Upper lobe of left lung (tissue), 6 donors: ENCODE results near the gene SLC28A1. TPM values are rescaled to one million over a fixed set of nuclear protein-coding genes. Genes with fewer than 3 reads are reported as not detected.
A peak's percentile ranks its signal among the peaks of the same experiment; 100 is the strongest.

Experiments
- ATAC-seq, 2 donors: fragments of 200-7000 bp; cut with Tn5 transposase; one replicate each; pipeline ENCODE4 v1.9.1; 2022; ENCODE audit warnings: mild to moderate bottlenecking in 2 of 2, moderate library complexity in 2 of 2; ENCODE audit not compliant: low FRiP score in 2 of 2
- DNase-seq, 2 donors: peaks; one replicate each; pipeline ENCODE4 v3.0.0-alpha.2; 2019 to 2020
- H3K27ac ChIP-seq, 4 donors: fragments of 200-600 bp; sonication (generic); one replicate each; pipeline ENCODE4 v1.5.1; 2016 to 2019
- H3K27me3 ChIP-seq, 4 donors: fragments of 200-600 bp; sonication (generic); one replicate each; pipeline ENCODE4 v1.5.1; 2017 to 2019
- H3K36me3 ChIP-seq, 4 donors: fragments of 200-600 bp; sonication (generic); one replicate each; pipeline ENCODE4 v1.5.1; 2016 to 2019
- H3K4me1 ChIP-seq, 4 donors: fragments of 200-600 bp; sonication (generic); one replicate each; pipeline ENCODE4 v1.5.1; 2018 to 2019
- H3K4me3 ChIP-seq, 4 donors: fragments of 200-600 bp; sonication (generic); one replicate each; pipeline ENCODE4 v1.5.1; 2017 to 2019; ENCODE audit warnings: mild to moderate bottlenecking in 2 of 4, moderate library complexity in 1 of 4
- H3K9me3 ChIP-seq, 4 donors: fragments of 200-600 bp; sonication (generic); one replicate each; pipeline ENCODE4 v1.5.1; 2018 to 2019
- EP300 ChIP-seq, 4 donors: sonication (generic); formaldehyde crosslinking; IDR thresholded peaks; one replicate each; pipeline ENCODE4 v1.5.1; 2017; ENCODE audit warnings: antibody characterized with exemption in 4 of 4, control low read depth in 2 of 4
- POLR2A ChIP-seq, 4 donors: fragments of 450-650 bp; IDR thresholded peaks; one replicate each; pipeline ENCODE4 v1.5.1; 2016 to 2017; ENCODE audit warnings: antibody characterized with exemption in 4 of 4, mild to moderate bottlenecking in 2 of 4
- POLR2AphosphoS5 ChIP-seq, 2 donors: sonication (generic); formaldehyde crosslinking; IDR thresholded peaks; one replicate each; pipeline ENCODE4 v1.5.1; 2017; ENCODE audit warnings: antibody characterized with exemption in 2 of 2
- WGBS, 2 donors: methylation state at CpG; one replicate each; pipeline ENCODE4 v1.1.5; 2017 to 2018; 5-methylcytosine and 5-hydroxymethylcytosine counted together
- total RNA-seq, 6 donors: library from RNA; depleted of rRNA in 4 of 6; stranded (reverse); fragments of >200 nt in 4 of 6; gene quantifications; one replicate each; pipeline versions ENCODE4 v1.1.0 to v1.2.1, GENCODE V29; 2016 to 2021
- TF ChIP-seq, protein P1 (sequence below), 6 experiments: fragments of 450-650 bp in 4 of 6; fragments of 200-600 bp in 2 of 6; sonication (generic) in 2 of 6; IDR thresholded peaks; one replicate each; pipeline ENCODE4 v1.5.1; 2016 to 2019; ENCODE audit warnings: antibody characterized with exemption in 6 of 6
- donor health status: DM: no; HTN: no; CAD: no; lungs with moderate emphysema.
- donor health status: DM: no; HTN: yes; CAD: no; lungs with severe emphysema.

Gene SLC28A1
- total RNA-seq, result not detected

DNA sequence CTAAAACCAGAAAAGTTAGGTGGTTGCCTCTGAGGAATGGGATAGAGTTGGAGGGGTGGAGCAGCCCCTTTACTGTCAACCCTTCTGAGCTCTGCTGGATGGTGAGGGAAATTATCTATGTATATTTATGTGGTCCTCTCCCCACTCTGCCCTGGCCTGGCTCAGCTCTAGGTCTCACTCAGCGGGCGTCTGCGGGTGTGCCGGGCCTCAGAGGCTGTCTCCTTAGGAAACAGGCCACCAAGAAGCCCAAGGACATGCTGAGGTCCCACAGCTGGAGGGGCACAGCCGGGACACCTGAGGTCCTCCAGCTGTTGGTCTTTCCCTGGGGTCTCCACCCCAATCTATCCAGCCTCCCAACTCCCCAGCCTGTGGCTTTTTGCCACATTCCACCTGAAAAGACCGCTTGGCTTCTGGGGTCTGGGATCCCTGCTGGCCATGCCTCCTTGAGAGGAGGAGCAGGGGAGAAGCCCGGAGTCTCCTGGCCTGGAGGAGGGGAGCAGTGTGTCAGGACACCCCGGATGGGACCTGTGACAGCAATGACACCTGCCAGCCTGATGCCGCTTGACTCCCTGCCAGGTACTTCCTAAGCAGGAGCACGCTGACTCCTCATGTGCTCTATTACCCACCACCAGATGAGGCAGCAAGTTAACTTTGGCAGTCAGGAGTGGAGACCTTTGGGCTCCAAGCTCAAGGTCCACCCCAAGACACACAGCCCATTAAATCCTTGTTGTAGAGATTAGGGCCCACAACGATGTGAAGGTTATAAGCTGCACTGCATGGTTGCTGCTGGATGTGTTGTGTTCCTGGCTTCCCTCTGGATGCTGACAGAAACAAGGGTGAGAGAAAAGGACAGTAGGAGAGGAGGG lies at the start of gene SLC28A1:
TSS of gene SLC28A1 (plus strand) at position 747 of the 866 bp plus-strand sequence. CDS start 3,099 bp downstream, outside the sequence.
- H3K4me3 ChIP-seq, result no peak within 1 kb of the TSS
- no peaks in the 10 kb centered on the region for H3K27me3 ChIP-seq
- 72 to 82% methylated on average over 4 to 11 of the region's 11 CpGs for WGBS, 2 donors
- no peaks in the 10 kb centered on the region for H3K9me3 ChIP-seq
- no peaks in the 10 kb centered on the region for H3K36me3 ChIP-seq
- no peak within 1 kb of the TSS for H3K27ac ChIP-seq
- peak in 1 of 2 donors; percentile 23 for ATAC-seq
- DNase-seq, result peak in 1 of 2 donors; percentile 50
- H3K4me1 ChIP-seq, result no peaks in the 10 kb centered on the region
- TF ChIP-seq, protein P1, sequence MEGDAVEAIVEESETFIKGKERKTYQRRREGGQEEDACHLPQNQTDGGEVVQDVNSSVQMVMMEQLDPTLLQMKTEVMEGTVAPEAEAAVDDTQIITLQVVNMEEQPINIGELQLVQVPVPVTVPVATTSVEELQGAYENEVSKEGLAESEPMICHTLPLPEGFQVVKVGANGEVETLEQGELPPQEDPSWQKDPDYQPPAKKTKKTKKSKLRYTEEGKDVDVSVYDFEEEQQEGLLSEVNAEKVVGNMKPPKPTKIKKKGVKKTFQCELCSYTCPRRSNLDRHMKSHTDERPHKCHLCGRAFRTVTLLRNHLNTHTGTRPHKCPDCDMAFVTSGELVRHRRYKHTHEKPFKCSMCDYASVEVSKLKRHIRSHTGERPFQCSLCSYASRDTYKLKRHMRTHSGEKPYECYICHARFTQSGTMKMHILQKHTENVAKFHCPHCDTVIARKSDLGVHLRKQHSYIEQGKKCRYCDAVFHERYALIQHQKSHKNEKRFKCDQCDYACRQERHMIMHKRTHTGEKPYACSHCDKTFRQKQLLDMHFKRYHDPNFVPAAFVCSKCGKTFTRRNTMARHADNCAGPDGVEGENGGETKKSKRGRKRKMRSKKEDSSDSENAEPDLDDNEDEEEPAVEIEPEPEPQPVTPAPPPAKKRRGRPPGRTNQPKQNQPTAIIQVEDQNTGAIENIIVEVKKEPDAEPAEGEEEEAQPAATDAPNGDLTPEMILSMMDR (IDR thresholded peaks at IDR 0.05), result no peak
- TF ChIP-seq POLR2A (IDR thresholded peaks at IDR 0.05) (no peak), EP300 (IDR thresholded peaks at IDR 0.05) (no peak), POLR2AphosphoS5 (IDR thresholded peaks at IDR 0.05) (no peak)

DNA sequence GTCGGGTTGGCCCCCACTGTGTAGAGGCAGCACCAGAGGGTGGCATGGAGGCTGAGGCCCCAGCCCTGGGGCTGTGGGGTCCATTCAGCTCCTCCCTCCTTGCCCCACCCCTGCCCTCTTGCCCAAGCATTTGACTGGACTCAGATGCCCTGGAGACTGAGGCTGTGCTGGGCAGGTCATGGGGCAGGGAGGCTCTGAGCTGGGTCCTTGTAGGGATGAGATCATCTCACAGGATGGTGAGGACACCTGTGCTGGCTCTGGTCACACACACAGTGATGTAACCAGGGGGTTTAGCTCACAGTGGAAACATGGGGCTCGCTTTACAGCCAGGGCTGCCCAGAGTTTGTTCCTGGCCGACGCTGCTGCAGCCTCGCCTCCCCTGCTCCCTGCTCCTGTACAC lies 49.5 kb upstream of the SLC28A1 start:
- no peak for DNase-seq
- Histone ChIP-seq H3K4me3 (no peak overlapping the region), H3K27me3 (no peaks in the 10 kb centered on the region), H3K36me3 (peaks cover 0 to 8% (median 0%) of the 10 kb centered on the region in 4 donors), H3K27ac (no peak overlapping the region), H3K4me1 (peaks cover under 1 to 13% (median 9%) of the 10 kb centered on the region in 4 donors), H3K9me3 (no peaks in the 10 kb centered on the region)
- 86 to 100% methylated on average over 4 to 5 of the region's 5 CpGs for WGBS, 2 donors
- no peak for TF ChIP-seq EP300 (IDR thresholded peaks at IDR 0.05)
- no peak for TF ChIP-seq POLR2AphosphoS5 (IDR thresholded peaks at IDR 0.05)
- TF ChIP-seq, protein P1 (IDR thresholded peaks at IDR 0.05), result no peak
- TF ChIP-seq POLR2A (IDR thresholded peaks at IDR 0.05), result no peak
- ATAC-seq, result no peak

DNA sequence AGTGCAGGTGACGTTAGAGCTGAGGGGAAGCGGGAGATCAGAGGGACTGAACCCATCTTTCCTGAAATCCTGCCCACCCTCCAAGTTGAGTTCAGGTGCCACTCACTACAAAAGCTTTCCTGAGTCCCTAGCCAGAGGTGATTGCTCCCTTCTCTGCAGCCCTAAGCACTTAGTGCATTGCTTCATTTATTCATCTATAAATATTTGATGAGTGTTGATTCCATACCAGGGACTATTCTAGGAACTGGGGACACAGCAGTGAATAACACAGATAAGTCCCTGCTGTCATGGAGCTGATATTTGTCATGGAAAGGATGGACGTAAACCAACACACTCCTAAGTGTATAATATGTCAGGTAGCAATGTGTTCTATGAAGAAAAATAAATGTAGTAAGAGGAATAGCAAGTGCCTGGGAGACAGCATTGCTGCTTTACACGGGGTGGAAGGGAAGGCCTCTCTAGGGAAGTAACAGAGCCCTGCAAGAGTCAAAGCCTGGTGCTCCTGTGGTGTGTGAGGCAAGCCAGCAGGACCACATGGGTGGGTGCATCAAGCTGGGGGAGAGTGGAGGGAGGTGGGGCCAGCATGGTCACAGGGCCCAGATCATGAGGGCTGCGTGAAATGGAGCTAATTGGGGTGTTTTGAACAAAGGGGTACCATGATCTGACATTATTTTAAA lies 48.7 kb upstream of the SLC28A1 start:
- H3K4me1 ChIP-seq, result peaks cover 9 to 21% (median 18%) of the 10 kb centered on the region in 4 donors
- no peaks in the 10 kb centered on the region for H3K9me3 ChIP-seq
- ATAC-seq, result no peak
- TF ChIP-seq, protein P1 (IDR thresholded peaks at IDR 0.05), result no peak
- TF ChIP-seq EP300 (IDR thresholded peaks at IDR 0.05) (no peak), POLR2A (IDR thresholded peaks at IDR 0.05) (no peak), POLR2AphosphoS5 (IDR thresholded peaks at IDR 0.05) (no peak)
- no peak overlapping the region for H3K4me3 ChIP-seq
- H3K27me3 ChIP-seq, result no peaks in the 10 kb centered on the region
- no peak for DNase-seq
- WGBS, 2 donors, result 69 to 78% methylated on average over 5 of the region's 5 CpGs
- H3K36me3 ChIP-seq, result peaks cover 0 to 8% (median 0%) of the 10 kb centered on the region in 4 donors
- peak overlapping the region in 1 of 4 donors; percentile 26 for H3K27ac ChIP-seq

GRCh38 chr15:84836844-84837243 lies 47.6 kb upstream of the SLC28A1 start:
- Histone ChIP-seq H3K27me3 (no peaks in the 10 kb centered on the region), H3K4me3 (no peak overlapping the region), H3K27ac (peak overlapping the region in 1 of 4 donors; percentile 44), H3K36me3 (peaks cover 0 to 8% (median 0%) of the 10 kb centered on the region in 4 donors), H3K4me1 (peaks cover 16 to 30% (median 23%) of the 10 kb centered on the region in 4 donors), H3K9me3 (no peaks in the 10 kb centered on the region)
- WGBS, 2 donors, result 68 to 87% methylated on average over 1 of the region's 1 CpG
- ATAC-seq (peak in 1 of 2 donors; percentile 13), DNase-seq (no peak)
- TF ChIP-seq EP300 (IDR thresholded peaks at IDR 0.05) (peak in 1 of 4 donors; percentile 34), POLR2A (IDR thresholded peaks at IDR 0.05) (no peak), POLR2AphosphoS5 (IDR thresholded peaks at IDR 0.05) (peak in 1 of 2 donors; percentile 18)

- 95 to 98% methylated on average over 14 to 23 of the region's 23 CpGs for WGBS, 2 donors
- no peak overlapping the region for H3K4me3 ChIP-seq
- peaks cover 0 to 8% (median 0%) of the 10 kb centered on the region in 4 donors for H3K36me3 ChIP-seq
- peak in 1 of 2 donors; percentile 75 for DNase-seq
- no peaks in the 10 kb centered on the region for H3K9me3 ChIP-seq
- TF ChIP-seq POLR2A (IDR thresholded peaks at IDR 0.05), result no peak
- no peak for TF ChIP-seq POLR2AphosphoS5 (IDR thresholded peaks at IDR 0.05)
- TF ChIP-seq, protein P1 (IDR thresholded peaks at IDR 0.05), result no peak
- TF ChIP-seq EP300 (IDR thresholded peaks at IDR 0.05), result no peak
- no peaks in the 10 kb centered on the region for H3K27me3 ChIP-seq
- peak overlapping the region in 3 of 4 donors; percentile 54 to 86 (median 78) for H3K27ac ChIP-seq
- no peak for ATAC-seq
- H3K4me1 ChIP-seq, result peaks cover 14 to 20% (median 18%) of the 10 kb centered on the region in 4 donors
Measured at GRCh38 chr15:84839714-84840113, 44.7 kb upstream of the SLC28A1 start.
